Measurements from ENCODE around the gene GABRB3.

GABRB3 gene

DNA sequence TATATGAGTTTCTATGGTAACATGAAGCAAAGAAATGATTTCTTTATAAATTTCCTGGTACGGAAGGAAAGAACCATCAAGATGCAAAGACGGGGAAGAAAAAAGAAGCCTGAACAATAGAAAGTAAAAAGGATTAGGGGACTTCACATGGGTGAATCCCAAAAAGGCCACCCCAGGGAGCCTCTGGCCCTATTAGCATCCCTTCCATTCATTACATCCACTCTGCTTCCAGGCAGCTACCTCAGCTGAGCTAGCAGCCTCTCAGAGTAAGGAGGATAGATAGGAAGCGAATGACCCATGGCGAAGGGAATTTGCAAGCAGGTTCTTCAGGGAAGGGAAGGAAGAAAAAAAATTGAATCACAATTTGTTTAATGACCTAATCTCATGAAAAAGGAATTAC lies 81.6 kb downstream of the GABRB3 start:
- no peak overlapping the region for H3K9ac ChIP-seq (ENCODE audit: low read length)
- H4K8ac ChIP-seq (ENCODE audit: low read depth, low read length) = no peak overlapping the region
- H3K9me3 ChIP-seq (ENCODE audit: insufficient read depth, low read depth, low read length) = no peaks in the 10 kb centered on the region
- H3K14ac ChIP-seq (ENCODE audit: low read length) = no peak overlapping the region
- no peak overlapping the region for H2AK5ac ChIP-seq (ENCODE audit: low read length)
- no peak overlapping the region for H2BK5ac ChIP-seq (ENCODE audit: low read depth, low read length, poor library complexity)
- H4K91ac ChIP-seq (ENCODE audit: low read depth, low read length) = no peak overlapping the region
- no peak overlapping the region for H3K4me2 ChIP-seq (ENCODE audit: low read length)
- no peak overlapping the region for H2BK120ac ChIP-seq (ENCODE audit: insufficient read depth, low read length, poor library complexity)
- no peaks in the 10 kb centered on the region for H3K36me3 ChIP-seq (ENCODE audit: control insufficient read depth in 1 of 2, insufficient read depth in 2 of 2, low read length in 2 of 2)
- no peak overlapping the region for H3K4me3 ChIP-seq (ENCODE audit: low read depth, low read length)
- no peak overlapping the region for H3K27ac ChIP-seq (ENCODE audit: low read depth, low read length)
- no peak overlapping the region for H2AFZ ChIP-seq (ENCODE audit: insufficient read depth, low read length, poor library complexity)
- H2BK12ac ChIP-seq (ENCODE audit: low read length) = no peak overlapping the region
- WGBS (ENCODE audit: extremely low coverage, insufficient coverage, insufficient read length) = no CpG with 5 or more reads among the region's 4 CpGs
- H3K27me3 ChIP-seq (ENCODE audit: insufficient read depth, low read length) = no peaks in the 10 kb centered on the region
- H3K18ac ChIP-seq (ENCODE audit: low read length) = no peak overlapping the region
- no peaks in the 10 kb centered on the region for H3K4me1 ChIP-seq (ENCODE audit: control insufficient read depth in 1 of 2, insufficient read depth in 2 of 2, low read length in 2 of 2)
- H3K79me1 ChIP-seq (ENCODE audit: low read length) = no peaks in the 10 kb centered on the region
- no peaks in the 10 kb centered on the region for H3K79me2 ChIP-seq (ENCODE audit: control insufficient read depth, insufficient read depth, low read length, poor library complexity)
- DNase-seq = no peak
- H3K23ac ChIP-seq (ENCODE audit: low read length) = no peak overlapping the region
- no peak overlapping the region for H3K4ac ChIP-seq (ENCODE audit: low read depth, low read length)
- no peak overlapping the region for H4K12ac ChIP-seq (ENCODE audit: low read depth, low read length)

DNA sequence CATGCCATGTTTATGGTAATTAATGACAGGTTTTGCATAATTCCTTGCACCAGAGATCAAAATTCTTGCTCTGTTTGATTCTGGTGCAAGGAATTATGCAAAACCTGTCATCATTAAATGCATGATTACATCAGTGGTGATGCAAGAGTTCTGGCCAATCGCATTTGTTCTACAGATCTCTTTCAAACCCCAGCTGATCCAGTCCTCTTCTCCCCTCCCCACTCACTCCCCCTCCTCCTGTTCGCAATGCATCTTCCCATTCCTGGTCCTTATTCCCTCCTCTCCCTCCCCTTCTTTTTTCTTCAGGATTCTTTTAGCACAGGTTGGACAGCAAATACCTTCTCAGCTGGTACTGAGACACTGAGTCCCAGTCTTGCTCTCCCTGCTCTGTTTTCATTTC lies 82.1 kb downstream of the GABRB3 start:
- H2AK5ac ChIP-seq (ENCODE audit: low read length) = no peak overlapping the region
- no peak overlapping the region for H3K4me3 ChIP-seq (ENCODE audit: low read depth, low read length)
- H3K4me2 ChIP-seq (ENCODE audit: low read length) = no peak overlapping the region
- WGBS (ENCODE audit: extremely low coverage, insufficient coverage, insufficient read length) = no CpG with 5 or more reads among the region's 2 CpGs
- no peak overlapping the region for H2AFZ ChIP-seq (ENCODE audit: insufficient read depth, low read length, poor library complexity)
- H3K36me3 ChIP-seq (ENCODE audit: control insufficient read depth in 1 of 2, insufficient read depth in 2 of 2, low read length in 2 of 2) = no peaks in the 10 kb centered on the region
- H3K27ac ChIP-seq (ENCODE audit: low read depth, low read length) = no peak overlapping the region
- H3K18ac ChIP-seq (ENCODE audit: low read length) = no peak overlapping the region
- no peak overlapping the region for H2BK12ac ChIP-seq (ENCODE audit: low read length)
- no peaks in the 10 kb centered on the region for H3K4me1 ChIP-seq (ENCODE audit: control insufficient read depth in 1 of 2, insufficient read depth in 2 of 2, low read length in 2 of 2)
- no peak for DNase-seq
- no peak overlapping the region for H4K91ac ChIP-seq (ENCODE audit: low read depth, low read length)
- no peaks in the 10 kb centered on the region for H3K9me3 ChIP-seq (ENCODE audit: insufficient read depth, low read depth, low read length)
- H2BK5ac ChIP-seq (ENCODE audit: low read depth, low read length, poor library complexity) = no peak overlapping the region
- no peak overlapping the region for H3K9ac ChIP-seq (ENCODE audit: low read length)
- H3K79me2 ChIP-seq (ENCODE audit: control insufficient read depth, insufficient read depth, low read length, poor library complexity) = no peaks in the 10 kb centered on the region
- H3K79me1 ChIP-seq (ENCODE audit: low read length) = no peaks in the 10 kb centered on the region
- no peak overlapping the region for H4K8ac ChIP-seq (ENCODE audit: low read depth, low read length)
- no peak overlapping the region for H3K4ac ChIP-seq (ENCODE audit: low read depth, low read length)
- H3K14ac ChIP-seq (ENCODE audit: low read length) = no peak overlapping the region
- no peak overlapping the region for H4K12ac ChIP-seq (ENCODE audit: low read depth, low read length)
- no peak overlapping the region for H2BK120ac ChIP-seq (ENCODE audit: insufficient read depth, low read length, poor library complexity)
- H3K27me3 ChIP-seq (ENCODE audit: insufficient read depth, low read length) = no peaks in the 10 kb centered on the region
- no peak overlapping the region for H3K23ac ChIP-seq (ENCODE audit: low read length)

- H3K27ac ChIP-seq (ENCODE audit: low read depth, low read length) = no peak overlapping the region
- H3K4me2 ChIP-seq (ENCODE audit: low read length) = no peak overlapping the region
- no peak overlapping the region for H2BK120ac ChIP-seq (ENCODE audit: insufficient read depth, low read length, poor library complexity)
- no peaks in the 10 kb centered on the region for H3K36me3 ChIP-seq (ENCODE audit: control insufficient read depth in 1 of 2, insufficient read depth in 2 of 2, low read length in 2 of 2)
- H4K8ac ChIP-seq (ENCODE audit: low read depth, low read length) = no peak overlapping the region
- H3K14ac ChIP-seq (ENCODE audit: low read length) = no peak overlapping the region
- WGBS (ENCODE audit: extremely low coverage, insufficient coverage, insufficient read length) = no CpG with 5 or more reads among the region's 7 CpGs
- no peak overlapping the region for H3K4me3 ChIP-seq (ENCODE audit: low read depth, low read length)
- no peaks in the 10 kb centered on the region for H3K27me3 ChIP-seq (ENCODE audit: insufficient read depth, low read length)
- no peak overlapping the region for H3K23ac ChIP-seq (ENCODE audit: low read length)
- DNase-seq = no peak
- no peak overlapping the region for H2AK5ac ChIP-seq (ENCODE audit: low read length)
- no peaks in the 10 kb centered on the region for H3K79me1 ChIP-seq (ENCODE audit: low read length)
- H2BK5ac ChIP-seq (ENCODE audit: low read depth, low read length, poor library complexity) = no peak overlapping the region
- H3K79me2 ChIP-seq (ENCODE audit: control insufficient read depth, insufficient read depth, low read length, poor library complexity) = no peaks in the 10 kb centered on the region
- H3K9ac ChIP-seq (ENCODE audit: low read length) = no peak overlapping the region
- no peak overlapping the region for H2AFZ ChIP-seq (ENCODE audit: insufficient read depth, low read length, poor library complexity)
- no peak overlapping the region for H3K4ac ChIP-seq (ENCODE audit: low read depth, low read length)
- H4K91ac ChIP-seq (ENCODE audit: low read depth, low read length) = no peak overlapping the region
- no peak overlapping the region for H4K12ac ChIP-seq (ENCODE audit: low read depth, low read length)
- no peak overlapping the region for H2BK12ac ChIP-seq (ENCODE audit: low read length)
- no peaks in the 10 kb centered on the region for H3K4me1 ChIP-seq (ENCODE audit: control insufficient read depth in 1 of 2, insufficient read depth in 2 of 2, low read length in 2 of 2)
- H3K18ac ChIP-seq (ENCODE audit: low read length) = no peak overlapping the region
- H3K9me3 ChIP-seq (ENCODE audit: insufficient read depth, low read depth, low read length) = no peaks in the 10 kb centered on the region
These were observed 83.4 kb downstream of the GABRB3 start for GRCh38 chr15:26689462-26689861.

- Histone ChIP-seq H3K36me3 (ENCODE audit: control insufficient read depth in 1 of 2, insufficient read depth in 2 of 2, low read length in 2 of 2) (no peaks in the 10 kb centered on the region), H3K79me1 (ENCODE audit: low read length) (no peaks in the 10 kb centered on the region), H3K9me3 (ENCODE audit: insufficient read depth, low read depth, low read length) (no peaks in the 10 kb centered on the region)
These were observed 86.2 kb downstream of the GABRB3 start for GRCh38 chr15:26686547-26687187.

More at GRCh38 chr15:26686547-26687187, 86.2 kb downstream of the GABRB3 start:
- no peak for DNase-seq
- Histone ChIP-seq H3K27ac (ENCODE audit: low read depth, low read length) (no peak overlapping the region), H3K23ac (ENCODE audit: low read length) (no peak overlapping the region), H3K4ac (ENCODE audit: low read depth, low read length) (no peak overlapping the region), H3K4me2 (ENCODE audit: low read length) (no peak overlapping the region), H2BK120ac (ENCODE audit: insufficient read depth, low read length, poor library complexity) (no peak overlapping the region), H4K12ac (ENCODE audit: low read depth, low read length) (no peak overlapping the region), H2AK5ac (ENCODE audit: low read length) (no peak overlapping the region), H2BK12ac (ENCODE audit: low read length) (no peak overlapping the region), H3K14ac (ENCODE audit: low read length) (no peak overlapping the region), H3K9ac (ENCODE audit: low read length) (no peak overlapping the region), H3K4me1 (ENCODE audit: control insufficient read depth in 1 of 2, insufficient read depth in 2 of 2, low read length in 2 of 2) (peaks cover 5 to 6% of the 10 kb centered on the region in 2 experiments), H4K8ac (ENCODE audit: low read depth, low read length) (no peak overlapping the region), H2AFZ (ENCODE audit: insufficient read depth, low read length, poor library complexity) (no peak overlapping the region), H3K27me3 (ENCODE audit: insufficient read depth, low read length) (no peaks in the 10 kb centered on the region), H2BK5ac (ENCODE audit: low read depth, low read length, poor library complexity) (no peak overlapping the region), H3K4me3 (ENCODE audit: low read depth, low read length) (no peak overlapping the region), H3K18ac (ENCODE audit: low read length) (no peak overlapping the region), H4K91ac (ENCODE audit: low read depth, low read length) (no peak overlapping the region), H3K79me2 (ENCODE audit: control insufficient read depth, insufficient read depth, low read length, poor library complexity) (no peaks in the 10 kb centered on the region)
- no CpG with 5 or more reads among the region's 11 CpGs for WGBS (ENCODE audit: extremely low coverage, insufficient coverage, insufficient read length)

All from trophoblast cell (in vitro differentiated cells and primary cell).